ENCODE measurements around the gene GLP2R.

The GLP2R gene

DNA sequence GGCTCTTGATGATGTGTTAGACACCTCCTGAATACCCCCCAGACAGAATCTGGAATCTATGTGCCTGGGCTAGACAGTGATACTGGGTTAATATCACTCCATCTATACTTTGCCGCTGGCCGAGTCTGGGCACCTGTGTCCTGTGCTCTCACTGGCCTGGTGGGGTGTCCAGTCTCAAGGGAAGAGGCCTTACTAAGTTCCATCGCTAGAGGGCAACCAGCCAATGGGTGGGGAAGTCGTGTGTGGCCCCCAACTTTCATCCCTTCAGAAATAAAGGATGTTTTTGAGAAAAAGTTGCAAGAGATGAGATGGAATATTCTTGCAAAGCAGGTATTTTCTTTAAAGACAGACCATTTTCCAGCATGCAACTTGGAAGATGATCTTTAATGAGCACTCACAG, 1.6 kb upstream of the GLP2R start:
- TF ChIP-seq ZNF175 (tag by site-specific recombination; IDR thresholded peaks at IDR 0.05) (no peak), ZNF37A (tag by site-specific recombination; IDR thresholded peaks at IDR 0.05) (no peak), ZNF23 (tag by site-specific recombination; IDR thresholded peaks at IDR 0.05; ENCODE audit: borderline replicate concordance) (no peak), SP3 (tag by site-specific recombination; IDR thresholded peaks at IDR 0.05) (no peak), GLI2 (tag by site-specific recombination; IDR thresholded peaks at IDR 0.05; ENCODE audit: borderline replicate concordance, low read depth) (no peak), ZSCAN23 (tag by site-specific recombination; IDR thresholded peaks at IDR 0.05) (no peak), EGR2 (tag by site-specific recombination; IDR thresholded peaks at IDR 0.05; ENCODE audit: low read depth) (no peak), ZNF16 (tag by site-specific recombination; IDR thresholded peaks at IDR 0.05; ENCODE audit: low read depth) (no peak), SETDB1 (IDR thresholded peaks at IDR 0.05; ENCODE audit: insufficient read length, low read length) (no peak)
- Histone ChIP-seq H3K36me3 (ENCODE audit: control insufficient read depth in 2 of 2, insufficient read depth in 1 of 2, low read length in 2 of 2) (no peaks in the 10 kb centered on the region), H3K9me3 (ENCODE audit: control insufficient read depth, insufficient read depth, low read depth, low read length) (no peaks in the 10 kb centered on the region), H3K4me1 (ENCODE audit: control insufficient read depth, insufficient read depth, low read length) (no peaks in the 10 kb centered on the region), H3K4me3 (ENCODE audit: low read depth, low read length) (no peak overlapping the region), H3K27ac (ENCODE audit: extremely low read depth, low read depth, low read length) (no peak overlapping the region)
- POLR2A ChIA-PET, result no interaction called here
- CTCF ChIA-PET, result no interaction called here

DNA sequence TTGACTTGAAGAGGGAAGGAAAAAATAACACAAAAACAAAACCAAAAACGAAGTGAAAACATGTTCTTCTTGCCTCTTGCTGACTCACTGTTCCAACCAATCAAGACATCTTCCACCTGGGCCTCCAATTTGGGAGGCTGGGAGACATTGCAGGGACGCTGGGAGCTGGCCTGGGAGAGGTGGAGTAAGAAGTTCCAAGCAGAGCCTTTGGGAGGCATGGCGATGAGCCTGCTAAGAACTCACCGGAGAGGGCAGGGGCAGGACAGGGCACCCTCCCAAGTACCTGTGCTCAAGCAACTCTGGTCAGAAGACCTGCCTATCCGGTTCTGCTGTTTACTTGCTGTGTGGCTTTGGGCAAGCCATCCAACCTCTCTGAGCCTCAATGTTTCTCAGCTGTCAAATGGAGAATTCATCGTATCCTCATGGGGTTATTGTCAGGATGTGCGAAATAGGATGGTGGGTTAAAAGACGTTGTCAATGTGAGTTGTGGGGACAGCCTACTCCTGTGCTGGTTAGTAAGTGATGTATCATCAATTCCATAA, 856 bp upstream of the GLP2R start:
- H3K4me3 ChIP-seq (ENCODE audit: low read depth, low read length), result no peak overlapping the region
- H3K27ac ChIP-seq (ENCODE audit: extremely low read depth, low read depth, low read length), result no peak overlapping the region
- no peaks in the 10 kb centered on the region for H3K9me3 ChIP-seq (ENCODE audit: control insufficient read depth, insufficient read depth, low read depth, low read length)
- POLR2A ChIA-PET, result no interaction called here
- H3K4me1 ChIP-seq (ENCODE audit: control insufficient read depth, insufficient read depth, low read length), result no peaks in the 10 kb centered on the region
- no peak for TF ChIP-seq GLIS2 (tag by site-specific recombination; IDR thresholded peaks at IDR 0.05)
- TF ChIP-seq ZNF501 (tag by site-specific recombination; IDR thresholded peaks at IDR 0.05), result no peak
- TF ChIP-seq, protein P1, sequence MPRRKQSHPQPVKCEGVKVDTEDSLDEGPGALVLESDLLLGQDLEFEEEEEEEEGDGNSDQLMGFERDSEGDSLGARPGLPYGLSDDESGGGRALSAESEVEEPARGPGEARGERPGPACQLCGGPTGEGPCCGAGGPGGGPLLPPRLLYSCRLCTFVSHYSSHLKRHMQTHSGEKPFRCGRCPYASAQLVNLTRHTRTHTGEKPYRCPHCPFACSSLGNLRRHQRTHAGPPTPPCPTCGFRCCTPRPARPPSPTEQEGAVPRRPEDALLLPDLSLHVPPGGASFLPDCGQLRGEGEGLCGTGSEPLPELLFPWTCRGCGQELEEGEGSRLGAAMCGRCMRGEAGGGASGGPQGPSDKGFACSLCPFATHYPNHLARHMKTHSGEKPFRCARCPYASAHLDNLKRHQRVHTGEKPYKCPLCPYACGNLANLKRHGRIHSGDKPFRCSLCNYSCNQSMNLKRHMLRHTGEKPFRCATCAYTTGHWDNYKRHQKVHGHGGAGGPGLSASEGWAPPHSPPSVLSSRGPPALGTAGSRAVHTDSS (tag by site-specific recombination; IDR thresholded peaks at IDR 0.05), result no peak
- no peak for TF ChIP-seq ZNF416 (tag by site-specific recombination; IDR thresholded peaks at IDR 0.05)
- TF ChIP-seq ZNF555 (tag by site-specific recombination; conservative IDR thresholded peaks at IDR 0.05), result no peak
- no peak for TF ChIP-seq ZNF600 (tag by site-specific recombination; IDR thresholded peaks at IDR 0.05)
- TF ChIP-seq, protein P2, sequence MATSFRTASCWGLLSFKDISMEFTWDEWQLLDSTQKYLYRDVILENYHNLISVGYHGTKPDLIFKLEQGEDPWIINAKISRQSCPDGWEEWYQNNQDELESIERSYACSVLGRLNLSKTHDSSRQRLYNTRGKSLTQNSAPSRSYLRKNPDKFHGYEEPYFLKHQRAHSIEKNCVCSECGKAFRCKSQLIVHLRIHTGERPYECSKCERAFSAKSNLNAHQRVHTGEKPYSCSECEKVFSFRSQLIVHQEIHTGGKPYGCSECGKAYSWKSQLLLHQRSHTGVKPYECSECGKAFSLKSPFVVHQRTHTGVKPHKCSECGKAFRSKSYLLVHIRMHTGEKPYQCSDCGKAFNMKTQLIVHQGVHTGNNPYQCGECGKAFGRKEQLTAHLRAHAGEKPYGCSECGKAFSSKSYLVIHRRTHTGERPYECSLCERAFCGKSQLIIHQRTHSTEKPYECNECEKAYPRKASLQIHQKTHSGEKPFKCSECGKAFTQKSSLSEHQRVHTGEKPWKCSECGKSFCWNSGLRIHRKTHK (tag by site-specific recombination; IDR thresholded peaks at IDR 0.05), result no peak
- TF ChIP-seq ZNF747 (tag by site-specific recombination; IDR thresholded peaks at IDR 0.05), result no peak
- TF ChIP-seq ZNF76 (tag by site-specific recombination; IDR thresholded peaks at IDR 0.05; ENCODE audit: borderline replicate concordance, low read depth), result no peak
- H3K36me3 ChIP-seq (ENCODE audit: control insufficient read depth in 2 of 2, insufficient read depth in 1 of 2, low read length in 2 of 2), result no peaks in the 10 kb centered on the region
- CTCF ChIA-PET, result interaction anchor here (0.6 to 1.2 kb wide), 3 partner anchors 56 to 100 kb away, joined by 3 to 6 read pairs (median 3); no protein-coding TSS in a partner anchor

DNA sequence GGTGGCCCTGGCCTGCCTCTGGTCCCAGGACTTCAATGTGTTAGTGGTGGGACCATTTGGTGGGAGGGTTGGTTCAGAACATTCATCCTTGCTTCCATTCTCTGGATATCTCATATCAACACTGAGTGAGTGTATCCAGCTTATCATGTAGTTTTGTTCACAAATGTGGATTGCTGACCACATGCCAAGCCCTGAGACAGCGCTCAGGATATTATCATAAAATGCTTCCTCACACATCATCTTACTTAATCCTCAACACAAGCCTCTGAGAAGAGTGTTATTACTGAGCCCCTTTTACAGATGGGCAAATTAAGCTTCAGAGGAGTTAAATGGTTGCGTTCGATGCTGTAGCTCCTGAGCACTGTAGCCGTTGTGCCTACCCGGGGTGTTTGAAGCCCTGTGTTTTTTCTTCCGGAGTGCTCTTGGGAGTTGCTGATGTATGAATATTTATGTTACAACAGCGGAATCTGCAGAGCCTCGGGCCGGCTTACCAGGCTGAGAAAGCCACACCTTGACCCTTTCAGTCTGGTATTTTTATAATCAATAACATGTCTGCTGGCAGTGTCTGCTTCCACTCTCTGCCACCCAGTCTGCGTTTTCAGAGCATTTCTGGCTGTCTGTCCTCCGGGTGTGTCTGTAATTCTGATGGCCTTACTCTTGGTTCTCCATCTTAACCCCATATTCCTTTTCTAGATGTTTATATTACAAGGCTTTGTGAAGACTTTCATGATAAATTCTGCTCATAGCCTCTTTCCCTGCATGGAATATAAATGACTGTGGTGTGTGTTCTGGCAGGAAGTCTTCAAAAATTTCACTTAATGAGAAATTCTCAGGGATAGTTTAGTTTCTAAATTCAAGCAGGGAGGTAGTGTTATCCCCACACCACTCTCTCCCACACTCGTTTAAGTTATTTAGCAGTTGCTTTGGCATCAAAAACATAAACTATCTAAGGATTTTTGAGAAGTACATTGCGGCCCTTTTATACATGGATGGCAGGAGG, 2.9 kb downstream of the GLP2R start:
- ChIA-PET POLR2A (interaction anchor here (2.1 kb wide), 1 partner anchor 10 kb away, joined by 7 read pairs; no protein-coding TSS in a partner anchor), CTCF (interaction anchor here (0.9 to 1.1 kb wide), 3 partner anchors 10 to 250 kb away, joined by 3 to 4 read pairs (median 4); partner anchors contain the start of gene RCVRN)
- Histone ChIP-seq H3K4me3 (ENCODE audit: low read depth, low read length) (no peak overlapping the region), H3K27ac (ENCODE audit: extremely low read depth, low read depth, low read length) (no peak overlapping the region), H3K9me3 (ENCODE audit: control insufficient read depth, insufficient read depth, low read depth, low read length) (no peaks in the 10 kb centered on the region), H3K4me1 (ENCODE audit: control insufficient read depth, insufficient read depth, low read length) (no peaks in the 10 kb centered on the region), H3K36me3 (ENCODE audit: control insufficient read depth in 2 of 2, insufficient read depth in 1 of 2, low read length in 2 of 2) (no peaks in the 10 kb centered on the region)
- TF ChIP-seq ZNF548 (tag by site-specific recombination; IDR thresholded peaks at IDR 0.05) (no peak), ZNF426 (tag by site-specific recombination; IDR thresholded peaks at IDR 0.05) (no peak), ZNF843 (tag by site-specific recombination; IDR thresholded peaks at IDR 0.05) (no peak), ZNF19 (tag by site-specific recombination; IDR thresholded peaks at IDR 0.05; ENCODE audit: low read depth) (no peak), ZNF302 (tag by site-specific recombination; IDR thresholded peaks at IDR 0.05; ENCODE audit: low read depth) (no peak), REPIN1 (tag by site-specific recombination; IDR thresholded peaks at IDR 0.05; ENCODE audit: low read depth) (no peak)
- TF ChIP-seq, protein P3, sequence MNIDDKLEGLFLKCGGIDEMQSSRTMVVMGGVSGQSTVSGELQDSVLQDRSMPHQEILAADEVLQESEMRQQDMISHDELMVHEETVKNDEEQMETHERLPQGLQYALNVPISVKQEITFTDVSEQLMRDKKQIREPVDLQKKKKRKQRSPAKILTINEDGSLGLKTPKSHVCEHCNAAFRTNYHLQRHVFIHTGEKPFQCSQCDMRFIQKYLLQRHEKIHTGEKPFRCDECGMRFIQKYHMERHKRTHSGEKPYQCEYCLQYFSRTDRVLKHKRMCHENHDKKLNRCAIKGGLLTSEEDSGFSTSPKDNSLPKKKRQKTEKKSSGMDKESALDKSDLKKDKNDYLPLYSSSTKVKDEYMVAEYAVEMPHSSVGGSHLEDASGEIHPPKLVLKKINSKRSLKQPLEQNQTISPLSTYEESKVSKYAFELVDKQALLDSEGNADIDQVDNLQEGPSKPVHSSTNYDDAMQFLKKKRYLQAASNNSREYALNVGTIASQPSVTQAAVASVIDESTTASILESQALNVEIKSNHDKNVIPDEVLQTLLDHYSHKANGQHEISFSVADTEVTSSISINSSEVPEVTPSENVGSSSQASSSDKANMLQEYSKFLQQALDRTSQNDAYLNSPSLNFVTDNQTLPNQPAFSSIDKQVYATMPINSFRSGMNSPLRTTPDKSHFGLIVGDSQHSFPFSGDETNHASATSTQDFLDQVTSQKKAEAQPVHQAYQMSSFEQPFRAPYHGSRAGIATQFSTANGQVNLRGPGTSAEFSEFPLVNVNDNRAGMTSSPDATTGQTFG (tag by site-specific recombination; IDR thresholded peaks at IDR 0.05; ENCODE audit: borderline replicate concordance), result no peak
